PC-3 (cell line): Measurements from ENCODE around the gene TMEM273. TPM values are rescaled to one million over a fixed set of nuclear protein-coding genes. Genes with fewer than 3 reads are reported as not detected.

Source experiments
- ATAC-seq: fragments of 200-7000 bp; cut with Tn5 transposase; 2 replicates; pipeline ENCODE4 v1.9.1; 2020; ENCODE audit warnings: mild to moderate bottlenecking, moderate library complexity
- BruUV-seq: library from RNA; stranded (reverse); fragments of 400-500 nt; replicated peaks from 2 replicates; lab custom pipeline; 2021; lab: Mats Ljungman, UMichigan
- CTCF ChIA-PET: fragments of 300-600 bp; sonication (Branson Sonifier 250); formaldehyde crosslinking; loops from one replicate; lab custom pipeline; 2022; ENCODE audit warnings: antibody characterized with exemption; lab: Charles Lee
- POLR2A ChIA-PET: fragments of 300-600 bp; sonication (Branson Sonifier 250); formaldehyde crosslinking; loops from one replicate; lab custom pipeline; 2022; ENCODE audit warnings: antibody characterized with exemption; ENCODE audit not compliant: unreplicated experiment; lab: Charles Lee
- DNase-seq: peaks from one replicate; pipeline ENCODE4 v3.0.0-alpha.2; 2015
- H2AFZ ChIP-seq: fragments of 300-600 bp; sonication (generic); 2 replicates; pipeline ENCODE4 v1.6.0; 2016; ENCODE audit warnings: antibody characterized with exemption, low read length
- H3F3A ChIP-seq: fragments of 300-600 bp; sonication (generic); one replicate; pipeline ENCODE4 v1.6.0; 2017; ENCODE audit warnings: antibody characterized with exemption, low read length, control low read depth, mild to moderate bottlenecking; ENCODE audit not compliant: unreplicated experiment
- H3K27ac ChIP-seq: fragments of 300-600 bp; sonication (generic); 2 replicates; pipeline ENCODE4 v1.5.1; 2016; ENCODE audit warnings: mild to moderate bottlenecking, low read length
- H3K27me3 ChIP-seq: fragments of 300-600 bp; sonication (generic); 2 replicates; pipeline ENCODE4 v1.6.1; 2016; ENCODE audit warnings: low read length, mixed read lengths
- H3K36me3 ChIP-seq: fragments of 300-600 bp; sonication (generic); 2 replicates; pipeline ENCODE4 v1.6.1; 2016; ENCODE audit warnings: low read depth, mixed run types, low read length, mixed read lengths
- H3K4me1 ChIP-seq: fragments of 300-600 bp; sonication (generic); 2 replicates; pipeline ENCODE4 v1.5.1; 2016; ENCODE audit warnings: low read length; ENCODE audit not compliant: insufficient read depth
- H3K4me2 ChIP-seq: fragments of 300-600 bp; sonication (generic); 2 replicates; pipeline ENCODE4 v1.6.0; 2016; ENCODE audit warnings: low read length
- H3K4me3 ChIP-seq: fragments of 300-600 bp; sonication (generic); 2 replicates; pipeline ENCODE4 v1.5.1; 2016; ENCODE audit warnings: mild to moderate bottlenecking, low read length, mixed read lengths
- H3K79me2 ChIP-seq: fragments of 300-600 bp; sonication (generic); 2 replicates; pipeline ENCODE4 v1.6.1; 2017; ENCODE audit warnings: low read length, mixed read lengths
- H3K9ac ChIP-seq: fragments of 300-600 bp; sonication (generic); 2 replicates; pipeline ENCODE4 v1.6.0; 2016; ENCODE audit warnings: mild to moderate bottlenecking, low read length
- H3K9me2 ChIP-seq: fragments of 300-600 bp; sonication (generic); replicated peaks from 2 replicates; pipeline ENCODE4 v1.6.1; 2016; ENCODE audit warnings: mixed run types, low read length, mixed read lengths
- H3K9me3 ChIP-seq: fragments of 300-600 bp; sonication (generic); 2 replicates; pipeline ENCODE4 v1.6.1; 2016; ENCODE audit warnings: low read length, mixed read lengths
- H4K20me1 ChIP-seq: fragments of 300-600 bp; sonication (generic); 2 replicates; pipeline ENCODE4 v1.6.1; 2016; ENCODE audit warnings: low read length, mixed read lengths
- CTCF ChIP-seq: fragments of 300-600 bp; sonication (generic); conservative IDR thresholded peaks from 2 replicates; pipeline ENCODE4 v1.5.1; 2017; ENCODE audit warnings: antibody characterized with exemption, low read depth, mild to moderate bottlenecking, low read length
- EZH2 ChIP-seq: fragments of 300-600 bp; sonication (generic); IDR thresholded peaks from one replicate; pipeline ENCODE4 v1.6.1; 2017; ENCODE audit warnings: antibody characterized with exemption, mild to moderate bottlenecking, low read length; ENCODE audit not compliant: unreplicated experiment
- EZH2phosphoT487 ChIP-seq: fragments of 300-600 bp; sonication (generic); IDR thresholded peaks from 2 replicates; pipeline ENCODE4 v1.6.1; 2018; ENCODE audit warnings: mild to moderate bottlenecking, antibody characterized with exemption, low read length, borderline replicate concordance
- intact Hi-C: fragments of 100-400 bp; cut with micrococcal nuclease; formaldehyde crosslinking; loops from 2 replicates; pipeline ENCODE4 v1.9.0; 2023
- total RNA-seq: library from RNA; depleted of rRNA; stranded (reverse); fragments of >200 nt; gene quantifications from 2 replicates; pipeline ENCODE4 v1.2.3, GENCODE V29; 2014

TMEM273 gene
- total RNA-seq, 1 experiment from 2014 or later, result not detected

- no peak within 1 kb of the TSS for H3K27ac ChIP-seq
- no peaks in the 10 kb centered on the region for H3K79me2 ChIP-seq
- no peak for TF ChIP-seq CTCF
- TF ChIP-seq EZH2, result peak; percentile 91
- no peaks in the 10 kb centered on the region for H3K4me1 ChIP-seq
- H3K9me3 ChIP-seq, result no peaks in the 10 kb centered on the region
- DNase-seq, result no peak
- no peak within 1 kb of the TSS for H3K9ac ChIP-seq
- intact Hi-C loops, result no loop called here
- no peaks in the 10 kb centered on the region for H4K20me1 ChIP-seq
- no peak within 1 kb of the TSS for H2AFZ ChIP-seq
- peaks cover 94% of the 10 kb centered on the region for H3K27me3 ChIP-seq
- no peaks in the 10 kb centered on the region for H3K36me3 ChIP-seq
- peak; percentile 19; the same call in 1 of the 2 replicates for ATAC-seq
- no peaks in the 10 kb centered on the region for H3K9me2 ChIP-seq
- H3F3A ChIP-seq, result no peaks in the 10 kb centered on the region
- H3K4me2 ChIP-seq, result no peak within 1 kb of the TSS
- H3K4me3 ChIP-seq, result no peak within 1 kb of the TSS; the same call in 1 of the 2 replicates
- no TSS peak for BruUV-seq
- ChIA-PET POLR2A (no interaction called here), CTCF (no interaction called here)
These were observed 73.0 kb downstream of the TMEM273 start, which contains the start of gene VSTM4 for GRCh38 chr10:49115015-49115795. TSS of gene VSTM4 (minus strand) at chr10:49115522. CDS start at chr10:49115485, 37 bp downstream.

- CTCF ChIA-PET, result no interaction called here
These were observed 73.5 kb downstream of the TMEM273 start for GRCh38 chr10:49114718-49115014.

More at GRCh38 chr10:49114718-49115014, 73.5 kb downstream of the TMEM273 start:
- Histone ChIP-seq H3K4me1 (no peaks in the 10 kb centered on the region), H3K4me2 (no peak overlapping the region), H3K27me3 (peaks cover 94% of the 10 kb centered on the region), H3K9me2 (no peaks in the 10 kb centered on the region), H3K79me2 (no peaks in the 10 kb centered on the region), H3K36me3 (no peaks in the 10 kb centered on the region), H3K4me3 (no peak overlapping the region; the same call in 1 of the 2 replicates), H3K9me3 (no peaks in the 10 kb centered on the region), H4K20me1 (no peaks in the 10 kb centered on the region), H3K9ac (no peak overlapping the region), H3F3A (no peaks in the 10 kb centered on the region), H2AFZ (no peak overlapping the region), H3K27ac (no peak overlapping the region)
- intact Hi-C loops, result no loop called here
- BruUV-seq, result no TSS peak
- no peak for ATAC-seq
- DNase-seq, result no peak
- POLR2A ChIA-PET, result no interaction called here
- peak; percentile 53; the same call in 1 of the 2 replicates for TF ChIP-seq EZH2phosphoT487
- no peak for TF ChIP-seq EZH2
- TF ChIP-seq CTCF, result no peak
